Astrocyte (in vitro differentiated cells and primary cell): ENCODE data around the gene RPUSD1.

Experiments used
- EZH2 ChIP-seq: IDR thresholded peaks from 2 replicates; pipeline ENCODE4 v1.6.1; 2012; ENCODE audit warnings: mild to moderate bottlenecking, low read length, inconsistent platforms; ENCODE audit not compliant: insufficient read depth
- TF ChIP-seq, protein P1 (sequence below): IDR thresholded peaks from 2 replicates; pipeline ENCODE4 v1.5.1; 2011; ENCODE audit warnings: low read depth, mild to moderate bottlenecking, inconsistent platforms, low read length, moderate library complexity; ENCODE audit not compliant: insufficient read depth

DNA sequence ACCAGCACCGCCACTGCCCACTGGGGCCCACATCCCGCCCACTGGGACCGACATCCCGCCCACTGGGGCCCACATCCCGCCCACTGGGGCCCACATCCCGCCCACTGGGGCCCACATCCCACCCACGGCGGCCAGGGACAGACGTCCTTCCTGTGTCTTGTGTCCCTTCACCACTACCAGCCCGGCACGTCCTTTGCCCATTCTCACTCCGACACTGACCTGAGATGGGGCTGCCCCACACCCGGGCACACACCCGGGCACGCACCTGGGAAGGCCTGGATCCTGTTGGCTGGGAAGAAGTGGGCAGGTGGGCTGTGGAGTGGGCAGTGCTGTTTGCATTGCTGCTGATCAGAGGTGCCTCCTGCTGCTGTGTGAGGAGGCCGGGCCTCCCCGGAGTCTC is 40.7 kb upstream of the RPUSD1 start:
- TF ChIP-seq, protein P1, sequence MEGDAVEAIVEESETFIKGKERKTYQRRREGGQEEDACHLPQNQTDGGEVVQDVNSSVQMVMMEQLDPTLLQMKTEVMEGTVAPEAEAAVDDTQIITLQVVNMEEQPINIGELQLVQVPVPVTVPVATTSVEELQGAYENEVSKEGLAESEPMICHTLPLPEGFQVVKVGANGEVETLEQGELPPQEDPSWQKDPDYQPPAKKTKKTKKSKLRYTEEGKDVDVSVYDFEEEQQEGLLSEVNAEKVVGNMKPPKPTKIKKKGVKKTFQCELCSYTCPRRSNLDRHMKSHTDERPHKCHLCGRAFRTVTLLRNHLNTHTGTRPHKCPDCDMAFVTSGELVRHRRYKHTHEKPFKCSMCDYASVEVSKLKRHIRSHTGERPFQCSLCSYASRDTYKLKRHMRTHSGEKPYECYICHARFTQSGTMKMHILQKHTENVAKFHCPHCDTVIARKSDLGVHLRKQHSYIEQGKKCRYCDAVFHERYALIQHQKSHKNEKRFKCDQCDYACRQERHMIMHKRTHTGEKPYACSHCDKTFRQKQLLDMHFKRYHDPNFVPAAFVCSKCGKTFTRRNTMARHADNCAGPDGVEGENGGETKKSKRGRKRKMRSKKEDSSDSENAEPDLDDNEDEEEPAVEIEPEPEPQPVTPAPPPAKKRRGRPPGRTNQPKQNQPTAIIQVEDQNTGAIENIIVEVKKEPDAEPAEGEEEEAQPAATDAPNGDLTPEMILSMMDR, result no peak
- TF ChIP-seq EZH2, result no peak
